ENCODE results near the gene IFNG-AS1. TPM values are rescaled to one million over a fixed set of nuclear protein-coding genes. Genes with fewer than 3 reads are reported as not detected.

IFNG-AS1 gene
- polyA plus RNA-seq, 1 donor from 2014 or later = not detected

GRCh38 chr12:68038650-68039049, 49.4 kb downstream of the IFNG-AS1 start:
- Histone ChIP-seq H2AFZ (ENCODE audit: low read depth, low read length) (no peak overlapping the region), H4K20me1 (ENCODE audit: insufficient read depth) (no peaks in the 10 kb centered on the region), H3K79me2 (replicated peaks; ENCODE audit: insufficient read depth, low read length) (no peaks in the 10 kb centered on the region), H3K9me2 (ENCODE audit: insufficient read depth, low read length) (no peaks in the 10 kb centered on the region), H3K9ac (ENCODE audit: low read length) (no peak overlapping the region), H3F3A (ENCODE audit: insufficient read depth, low read length, poor library complexity, severe bottlenecking) (peaks cover 9% of the 10 kb centered on the region), H3K27me3 (ENCODE audit: insufficient read depth, low read depth, low read length) (no peaks in the 10 kb centered on the region), H3K36me3 (ENCODE audit: insufficient read depth, low read length) (no peaks in the 10 kb centered on the region), H3K27ac (ENCODE audit: low read length) (peak overlapping the region; percentile 68), H3K4me3 (ENCODE audit: low read length) (no peak overlapping the region), H3K9me3 (ENCODE audit: low read length) (no peaks in the 10 kb centered on the region), H3K4me2 (ENCODE audit: low read length) (no peak overlapping the region)
- TF ChIP-seq RAD21 (conservative IDR thresholded peaks at IDR 0.05) (no peak), POLR2AphosphoS5 (IDR thresholded peaks at IDR 0.05) (no peak), TAF1 (IDR thresholded peaks at IDR 0.05; ENCODE audit: low read depth) (no peak), MXI1 (conservative IDR thresholded peaks at IDR 0.05; ENCODE audit: poor library complexity, severe bottlenecking) (no peak), EZH2 (IDR thresholded peaks at IDR 0.05; ENCODE audit: borderline replicate concordance, insufficient read depth, low read length, poor library complexity, severe bottlenecking) (no peak), SMC3 (conservative IDR thresholded peaks at IDR 0.05; ENCODE audit: poor library complexity) (no peak), EP300 (conservative IDR thresholded peaks at IDR 0.05; ENCODE audit: poor library complexity, severe bottlenecking) (no peak), CTCF (IDR thresholded peaks at IDR 0.05; ENCODE audit: poor library complexity, severe bottlenecking) (no peak), REST (IDR thresholded peaks at IDR 0.05; ENCODE audit: borderline replicate concordance) (no peak)

- Histone ChIP-seq H3F3A (ENCODE audit: insufficient read depth, low read length, poor library complexity, severe bottlenecking) (peaks cover 9% of the 10 kb centered on the region), H3K9ac (ENCODE audit: low read length) (no peak overlapping the region), H2AFZ (ENCODE audit: low read depth, low read length) (no peak overlapping the region), H3K36me3 (ENCODE audit: insufficient read depth, low read length) (no peaks in the 10 kb centered on the region), H3K4me3 (ENCODE audit: low read length) (no peak overlapping the region), H3K9me3 (ENCODE audit: low read length) (no peaks in the 10 kb centered on the region), H3K9me2 (ENCODE audit: insufficient read depth, low read length) (no peaks in the 10 kb centered on the region), H4K20me1 (ENCODE audit: insufficient read depth) (no peaks in the 10 kb centered on the region), H3K27ac (ENCODE audit: low read length) (no peak overlapping the region), H3K4me2 (ENCODE audit: low read length) (no peak overlapping the region), H3K79me2 (replicated peaks; ENCODE audit: insufficient read depth, low read length) (no peaks in the 10 kb centered on the region), H3K27me3 (ENCODE audit: insufficient read depth, low read depth, low read length) (no peaks in the 10 kb centered on the region)
- TF ChIP-seq CTCF (IDR thresholded peaks at IDR 0.05; ENCODE audit: poor library complexity, severe bottlenecking) (peak; percentile 91), POLR2AphosphoS5 (IDR thresholded peaks at IDR 0.05) (no peak), SMC3 (conservative IDR thresholded peaks at IDR 0.05; ENCODE audit: poor library complexity) (peak; percentile 82), RAD21 (conservative IDR thresholded peaks at IDR 0.05) (peak; percentile 90), EZH2 (IDR thresholded peaks at IDR 0.05; ENCODE audit: borderline replicate concordance, insufficient read depth, low read length, poor library complexity, severe bottlenecking) (no peak), TAF1 (IDR thresholded peaks at IDR 0.05; ENCODE audit: low read depth) (no peak)
Observed at GRCh38 chr12:68040450-68041075, 51.3 kb downstream of the IFNG-AS1 start.
